Measurements from ENCODE around the gene GLT1D1.

- no peak for TF ChIP-seq TAF1 (IDR thresholded peaks at IDR 0.05; ENCODE audit: borderline replicate concordance, insufficient read depth, low read length)
- no peak for TF ChIP-seq SIN3A (IDR thresholded peaks at IDR 0.05; ENCODE audit: borderline replicate concordance, insufficient read depth, low read length)
- no peak for TF ChIP-seq POLR2AphosphoS5 (IDR thresholded peaks at IDR 0.05; ENCODE audit: low read depth, low read length)
- TF ChIP-seq REST (IDR thresholded peaks at IDR 0.05; ENCODE audit: insufficient read depth in 1 of 2, low read depth in 2 of 2, low read length in 2 of 2): no peak
- no peak for TF ChIP-seq FOXP2 (optimal IDR thresholded peaks at IDR 0.05; ENCODE audit: borderline replicate concordance, extremely low read depth, extremely low read length, insufficient read depth)
Observed at GRCh38 chr12:128908254-128908653, 55.0 kb downstream of the GLT1D1 start.

Measured in PFSK-1 (cell line).